ENCODE data around the gene ZNF888.
A peak's percentile ranks its signal among the peaks of the same experiment; 100 is the strongest.
"Not testable (repeated sequence)": the region's sequence is repeated elsewhere in the genome, so short reads cannot be mapped to it uniquely, and the experiment has no call there.

Gene ZNF888

GRCh38 chr19:52943884-52944643, 20.8 kb upstream of the ZNF888 start:
- TF ChIP-seq, protein P1, sequence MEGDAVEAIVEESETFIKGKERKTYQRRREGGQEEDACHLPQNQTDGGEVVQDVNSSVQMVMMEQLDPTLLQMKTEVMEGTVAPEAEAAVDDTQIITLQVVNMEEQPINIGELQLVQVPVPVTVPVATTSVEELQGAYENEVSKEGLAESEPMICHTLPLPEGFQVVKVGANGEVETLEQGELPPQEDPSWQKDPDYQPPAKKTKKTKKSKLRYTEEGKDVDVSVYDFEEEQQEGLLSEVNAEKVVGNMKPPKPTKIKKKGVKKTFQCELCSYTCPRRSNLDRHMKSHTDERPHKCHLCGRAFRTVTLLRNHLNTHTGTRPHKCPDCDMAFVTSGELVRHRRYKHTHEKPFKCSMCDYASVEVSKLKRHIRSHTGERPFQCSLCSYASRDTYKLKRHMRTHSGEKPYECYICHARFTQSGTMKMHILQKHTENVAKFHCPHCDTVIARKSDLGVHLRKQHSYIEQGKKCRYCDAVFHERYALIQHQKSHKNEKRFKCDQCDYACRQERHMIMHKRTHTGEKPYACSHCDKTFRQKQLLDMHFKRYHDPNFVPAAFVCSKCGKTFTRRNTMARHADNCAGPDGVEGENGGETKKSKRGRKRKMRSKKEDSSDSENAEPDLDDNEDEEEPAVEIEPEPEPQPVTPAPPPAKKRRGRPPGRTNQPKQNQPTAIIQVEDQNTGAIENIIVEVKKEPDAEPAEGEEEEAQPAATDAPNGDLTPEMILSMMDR (conservative IDR thresholded peaks at IDR 0.05; ENCODE audit: control insufficient read depth, insufficient read depth, low read depth, low read length): no peak
- no peak overlapping the region for H3K4me3 ChIP-seq (ENCODE audit: control insufficient read depth, low read depth, low read length)
- no peak for DNase-seq (ENCODE audit: low read depth)

GRCh38 chr19:52943134-52943883, 20.1 kb upstream of the ZNF888 start:
- no peak for DNase-seq (ENCODE audit: low read depth)
- TF ChIP-seq, protein P1 (conservative IDR thresholded peaks at IDR 0.05; ENCODE audit: control insufficient read depth, insufficient read depth, low read depth, low read length): no peak
- peak overlapping the region; percentile 90 for H3K4me3 ChIP-seq (ENCODE audit: control insufficient read depth, low read depth, low read length)

DNA sequence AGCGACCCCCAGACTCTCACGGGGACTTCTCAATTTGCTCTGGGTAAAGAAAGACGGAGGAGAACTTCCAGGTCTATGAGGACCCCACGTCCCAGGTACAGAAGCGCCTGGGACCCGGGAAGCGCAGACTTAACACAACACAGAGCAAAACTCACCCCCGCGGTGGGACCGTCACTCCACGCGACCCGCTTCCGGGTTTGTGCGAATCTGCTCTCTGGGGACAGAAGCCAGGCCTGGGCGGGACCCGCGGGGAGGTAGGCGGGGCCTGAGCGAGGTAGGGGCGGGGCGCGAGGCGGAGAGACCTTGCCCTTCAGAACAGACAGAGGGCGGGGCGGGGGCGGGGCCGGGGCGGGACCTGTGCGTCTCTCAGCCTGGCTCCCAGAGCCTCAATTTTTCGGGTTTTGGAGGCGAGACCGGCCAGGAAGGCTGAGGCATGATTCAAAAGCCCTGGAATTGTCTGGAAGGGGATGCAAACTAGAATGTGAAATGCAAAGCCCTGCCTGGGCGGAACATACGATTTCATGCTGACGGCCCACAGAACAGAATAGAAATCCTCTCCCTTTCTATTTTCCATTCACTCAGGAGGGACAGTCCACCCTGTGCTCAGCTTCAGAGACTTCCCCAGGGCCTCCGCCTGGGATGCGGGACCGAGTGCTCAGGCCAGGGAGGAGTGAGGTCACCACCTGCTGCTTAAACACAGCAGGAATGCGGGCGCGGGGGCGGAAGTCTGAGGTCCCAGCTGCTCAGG, 19.3 kb upstream of the ZNF888 start:
- DNase-seq (ENCODE audit: low read depth): peak; percentile 69
- H3K4me3 ChIP-seq (ENCODE audit: control insufficient read depth, low read depth, low read length): peak overlapping the region; percentile 90
- TF ChIP-seq, protein P1 (conservative IDR thresholded peaks at IDR 0.05; ENCODE audit: control insufficient read depth, insufficient read depth, low read depth, low read length): no peak

- DNase-seq (ENCODE audit: low read depth): peak; percentile 22
- TF ChIP-seq, protein P1 (conservative IDR thresholded peaks at IDR 0.05; ENCODE audit: control insufficient read depth, insufficient read depth, low read depth, low read length): no peak
Measured at GRCh38 chr19:52941941-52942385, 18.7 kb upstream of the ZNF888 start.

DNA sequence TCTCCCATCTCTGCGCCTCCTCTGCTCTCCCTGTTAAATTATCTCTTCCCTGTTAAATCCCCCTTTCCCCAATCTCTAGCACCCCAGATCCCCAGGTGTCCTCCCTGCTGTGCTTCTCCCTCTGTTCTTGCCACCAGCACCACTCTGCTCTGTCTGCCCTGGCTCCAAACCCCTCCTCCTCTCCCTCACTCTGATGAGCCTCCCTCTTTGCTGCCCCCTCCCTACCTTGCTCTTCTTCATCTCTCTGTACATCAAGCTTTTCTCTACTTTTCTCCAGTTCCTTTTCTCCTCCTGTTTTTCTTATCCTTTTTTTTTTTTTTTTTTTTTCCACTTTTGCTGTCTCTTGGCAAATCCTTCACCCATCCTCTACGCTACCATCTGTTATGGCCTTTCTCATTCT, 18.3 kb upstream of the ZNF888 start:
- not testable (repeated sequence) for DNase-seq (ENCODE audit: low read depth)
- H3K4me3 ChIP-seq (ENCODE audit: control insufficient read depth, low read depth, low read length): peak overlapping the region; percentile 90

More at GRCh38 chr19:52941941-52942385, 18.7 kb upstream of the ZNF888 start:
- H3K4me3 ChIP-seq (ENCODE audit: control insufficient read depth, low read depth, low read length): peak overlapping the region; percentile 90

- DNase-seq (ENCODE audit: low read depth); H3K4me3 ChIP-seq (ENCODE audit: control insufficient read depth, low read depth, low read length): not testable (repeated sequence)
Measured at GRCh38 chr19:52940905-52941304, 17.7 kb upstream of the ZNF888 start.

DNA sequence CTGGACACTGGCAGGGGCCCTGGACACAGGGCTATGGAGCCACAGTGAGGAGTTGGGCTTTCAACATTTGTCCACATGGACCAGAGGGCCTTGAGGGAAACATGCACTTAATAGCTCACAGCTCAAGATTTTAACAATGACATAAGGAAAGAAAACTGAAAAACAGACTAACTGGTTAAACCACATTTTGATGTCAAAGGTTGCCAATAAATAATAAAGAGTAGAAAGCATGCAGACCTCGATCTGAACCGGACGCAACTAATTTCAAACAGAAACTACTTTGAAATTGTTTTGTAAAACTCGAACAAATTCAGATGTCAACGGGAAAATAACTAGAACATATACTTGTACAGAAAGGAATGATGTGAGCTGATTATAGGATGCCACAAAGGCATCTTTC, 15.5 kb upstream of the ZNF888 start:
- peak; percentile 22 for DNase-seq (ENCODE audit: low read depth)
- TF ChIP-seq, protein P1 (conservative IDR thresholded peaks at IDR 0.05; ENCODE audit: control insufficient read depth, insufficient read depth, low read depth, low read length): no peak
- H3K4me3 ChIP-seq (ENCODE audit: control insufficient read depth, low read depth, low read length): no peak overlapping the region

Measured in fibroblast of mammary gland (primary cell).